Erythroblast (primary cell): ENCODE results near the gene PNMA6A.

Experiments
- GATA1 ChIP-seq: IDR thresholded peaks from 2 replicates; pipeline ENCODE4 v1.6.1; 2011; ENCODE audit warnings: low read depth, mild to moderate bottlenecking, control low read depth, low read length, moderate library complexity
- POLR2A ChIP-seq: IDR thresholded peaks from 2 replicates; pipeline ENCODE4 v1.6.1; 2011; ENCODE audit warnings: mild to moderate bottlenecking, low read length

DNA sequence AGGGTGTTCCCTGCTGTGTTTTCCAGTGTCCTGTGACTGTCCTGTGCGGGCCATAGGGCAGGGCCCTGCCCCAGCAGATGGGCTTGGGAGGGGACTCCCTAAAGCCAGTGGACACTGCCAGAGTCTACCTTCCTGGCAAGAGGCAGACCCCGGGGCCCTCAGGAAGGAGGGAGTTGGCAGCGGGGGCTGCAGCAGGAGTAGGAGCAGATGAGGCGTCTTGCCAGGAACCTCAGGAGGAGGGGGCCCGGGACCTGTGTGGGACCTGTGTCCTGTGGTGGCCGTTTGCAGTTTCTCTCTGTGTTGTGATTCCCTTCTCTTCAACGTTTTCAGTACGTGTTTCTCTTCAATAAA lies 12.2 kb upstream of the PNMA6A start:
- no peak for TF ChIP-seq POLR2A
- TF ChIP-seq GATA1 = no peak
